H1 (cell line): ENCODE results near the gene ZNF280B. TPM values are rescaled to one million over a fixed set of nuclear protein-coding genes. Genes with fewer than 3 reads are reported as not detected.

Source experiments
- CTCF ChIA-PET: fragments of 300-600 bp; sonication (Branson Sonifier 250); formaldehyde crosslinking; loops from one replicate; lab custom pipeline; 2021; ENCODE audit not compliant: partially characterized antibody; lab: Charles Lee
- POLR2A ChIA-PET: fragments of 300-600 bp; sonication (Branson Sonifier 250); formaldehyde crosslinking; loops from one replicate; lab custom pipeline; 2021; ENCODE audit warnings: inconsistent platforms; ENCODE audit not compliant: partially characterized antibody; lab: Charles Lee
- DNase-seq, 2 experiments: peaks; one replicate each; pipeline versions ENCODE4 v3.0.0 to v3.0.0-alpha.2; 2010 to 2022; ENCODE audit warnings: low spot score in 2 of 2, low read depth in 1 of 2, mixed read lengths in 1 of 2
- FAIRE-seq: peaks from 2 replicates; lab custom pipeline; 2011; peaks lifted over from hg19 to GRCh38; lab: Jason Lieb, UNC
- H2AFZ ChIP-seq: 2 replicates; pipeline ENCODE4 v1.8.1; 2012; ENCODE audit warnings: low read length, inconsistent platforms
- H2AK5ac ChIP-seq: 2 replicates; pipeline ENCODE4 v1.6.1; 2013; ENCODE audit warnings: low read depth, low read length
- H2BK120ac ChIP-seq: replicated peaks from 2 replicates; pipeline ENCODE3; 2013; ENCODE audit warnings: low read depth, low read length, inconsistent platforms
- H2BK12ac ChIP-seq: 2 replicates; pipeline ENCODE4 v1.6.1; 2013; ENCODE audit warnings: low read depth, low read length
- H2BK15ac ChIP-seq: 2 replicates; pipeline ENCODE4 v1.6.1; 2013; ENCODE audit warnings: low read length
- H2BK20ac ChIP-seq: 2 replicates; pipeline ENCODE4 v1.6.1; 2013; ENCODE audit warnings: low read length
- H2BK5ac ChIP-seq: 2 replicates; pipeline ENCODE4 v1.6.1; 2013; ENCODE audit warnings: low read depth, low read length
- H3K14ac ChIP-seq: 2 replicates; pipeline ENCODE4 v1.6.1; 2013; ENCODE audit warnings: inconsistent platforms; ENCODE audit not compliant: insufficient read length
- H3K18ac ChIP-seq: 2 replicates; pipeline ENCODE4 v1.6.1; 2013; ENCODE audit warnings: low read length; ENCODE audit errors: extremely low read depth
- H3K23ac ChIP-seq: 2 replicates; pipeline ENCODE4 v1.6.1; 2013; ENCODE audit warnings: inconsistent platforms; ENCODE audit not compliant: insufficient read length
- H3K23me2 ChIP-seq: 2 replicates; pipeline ENCODE4 v1.6.1; 2013; ENCODE audit warnings: low read depth, low read length
- H3K27ac ChIP-seq: 2 replicates; pipeline ENCODE4 v1.6.1; 2011; ENCODE audit warnings: low read depth, low read length, inconsistent platforms
- H3K27me3 ChIP-seq, 4 experiments: replicated peaks in 1 of 4; 1 replicate in 1 of 4; 2 replicates in 3 of 4; pipeline versions ENCODE4 v1.6.1 to v1.8.1; 2011 to 2013; ENCODE audit warnings: low read length in 3 of 4, mild to moderate bottlenecking in 3 of 4, inconsistent platforms in 2 of 4, mixed read lengths in 2 of 4, moderate library complexity in 1 of 4; ENCODE audit not compliant: control insufficient read depth in 3 of 4, insufficient read depth in 3 of 4; ENCODE audit errors: extremely low read depth in 1 of 4
- H3K36me3 ChIP-seq, 4 experiments: 2 replicates each; pipeline versions ENCODE4 v1.6.1 to v1.8.1; 2011 to 2013; ENCODE audit warnings: mild to moderate bottlenecking in 4 of 4, low read length in 3 of 4, moderate library complexity in 2 of 4, control low read depth in 1 of 4, inconsistent platforms in 1 of 4; ENCODE audit not compliant: insufficient read depth in 4 of 4, control insufficient read depth in 2 of 4
- H3K4ac ChIP-seq: replicated peaks from 2 replicates; pipeline ENCODE3; 2013; ENCODE audit warnings: low read length, low read depth, mixed read lengths, inconsistent platforms; ENCODE audit not compliant: insufficient read length
- H3K4me1 ChIP-seq, 4 experiments: replicated peaks in 1 of 4; 1 replicate in 1 of 4; 2 replicates in 3 of 4; pipeline versions ENCODE4 v1.6.1 to v1.8.1; 2011 to 2013; ENCODE audit warnings: low read length in 3 of 4, inconsistent platforms in 2 of 4, mixed read lengths in 1 of 4; ENCODE audit not compliant: insufficient read depth in 4 of 4, control insufficient read depth in 3 of 4
- H3K4me2 ChIP-seq, 2 experiments: 2 replicates each; pipeline versions ENCODE4 v1.6.1 to v1.8.1; 2011 to 2013; ENCODE audit warnings: low read depth in 2 of 2, low read length in 2 of 2, control low read depth in 1 of 2, inconsistent platforms in 1 of 2, mild to moderate bottlenecking in 1 of 2; ENCODE audit not compliant: insufficient read depth in 1 of 2
- H3K4me3 ChIP-seq, 4 experiments: fragments of 200-600, 300-600 bp in 1 of 4; sonication (generic), shearing (Covaris generic), sonication (Bioruptor Twin) in 1 of 4; 2 replicates each; pipeline versions ENCODE4 v1.5.1 to v1.8.1; 2011 to 2016; ENCODE audit warnings: low read length in 4 of 4, low read depth in 3 of 4, control low read depth in 2 of 4, inconsistent platforms in 2 of 4, mild to moderate bottlenecking in 2 of 4, mixed read lengths in 1 of 4, moderate library complexity in 1 of 4; ENCODE audit not compliant: insufficient read depth in 2 of 4; ENCODE audit errors: extremely low read depth in 1 of 4
- H3K56ac ChIP-seq: replicated peaks from 2 replicates; pipeline ENCODE3; 2013; ENCODE audit warnings: low read depth, mild to moderate bottlenecking, mixed read lengths, low read length, inconsistent platforms; ENCODE audit not compliant: insufficient read length
- H3K79me1 ChIP-seq: 2 replicates; pipeline ENCODE4 v1.6.1; 2013; ENCODE audit warnings: low read depth, low read length, control low read depth
- H3K79me2 ChIP-seq, 2 experiments: 2 replicates each; pipeline versions ENCODE4 v1.6.1 to v1.8.1; 2012 to 2013; ENCODE audit warnings: low read length in 2 of 2, mild to moderate bottlenecking in 2 of 2, inconsistent platforms in 1 of 2; ENCODE audit not compliant: insufficient read depth in 2 of 2, control insufficient read depth in 1 of 2
- H3K9ac ChIP-seq, 4 experiments: replicated peaks in 1 of 4; 1 replicate in 1 of 4; 2 replicates in 3 of 4; pipeline versions ENCODE4 v1.6.1 to v1.8.1; 2011 to 2013; ENCODE audit warnings: low read depth in 3 of 4, low read length in 3 of 4, control low read depth in 2 of 4, mild to moderate bottlenecking in 2 of 4, moderate library complexity in 2 of 4, inconsistent platforms in 1 of 4; ENCODE audit errors: extremely low read depth in 1 of 4
- H3K9me3 ChIP-seq, 2 experiments: 2 replicates each; pipeline versions ENCODE4 v1.6.1 to v1.8.1; 2012 to 2013; ENCODE audit warnings: mild to moderate bottlenecking in 2 of 2, moderate library complexity in 2 of 2, control low read depth in 1 of 2, inconsistent platforms in 1 of 2, low read depth in 1 of 2, low read length in 1 of 2, mixed read lengths in 1 of 2; ENCODE audit not compliant: insufficient read depth in 2 of 2
- H4K20me1 ChIP-seq, 2 experiments: replicated peaks in 1 of 2; 2 replicates each; pipeline versions ENCODE3 to v1.8.1; 2011 to 2013; ENCODE audit warnings: inconsistent platforms in 2 of 2, low read length in 2 of 2, mild to moderate bottlenecking in 1 of 2; ENCODE audit not compliant: insufficient read depth in 2 of 2, control insufficient read depth in 1 of 2
- H4K5ac ChIP-seq: 2 replicates; pipeline ENCODE4 v1.6.1; 2013; ENCODE audit warnings: low read length, low read depth, mixed read lengths, inconsistent platforms; ENCODE audit not compliant: insufficient read length
- H4K8ac ChIP-seq: 2 replicates; pipeline ENCODE4 v1.8.0; 2013; ENCODE audit warnings: mild to moderate bottlenecking, moderate library complexity, low read length, inconsistent platforms; ENCODE audit not compliant: insufficient read depth; ENCODE audit errors: extremely low read depth
- H4K91ac ChIP-seq: replicated peaks from 2 replicates; pipeline ENCODE3; 2013; ENCODE audit warnings: low read length, mixed read lengths, inconsistent platforms; ENCODE audit not compliant: insufficient read length
- BACH1 ChIP-seq: IDR thresholded peaks from 2 replicates; pipeline ENCODE4 v1.6.1; 2012; ENCODE audit warnings: low read length, improper control_type of control experiment
- CBX8 ChIP-seq: fragments of 300-800, 300-1000 bp; sonication (generic); IDR thresholded peaks from 2 replicates; pipeline ENCODE4 v1.7.1; 2016; ENCODE audit warnings: low read depth, low read length, borderline replicate concordance
- EGR1 ChIP-seq: IDR thresholded peaks from 2 replicates; pipeline ENCODE4 v1.6.1; 2011; ENCODE audit warnings: low read depth, low read length, borderline replicate concordance
- JUND ChIP-seq: IDR thresholded peaks from 2 replicates; pipeline ENCODE4 v1.6.1; 2011; ENCODE audit warnings: mild to moderate bottlenecking, improper control_type of control experiment, low read length
- KDM4A ChIP-seq: IDR thresholded peaks from one replicate; pipeline ENCODE4 v1.7.1; 2012; ENCODE audit warnings: low read depth, mild to moderate bottlenecking, moderate library complexity, low read length, inconsistent platforms; ENCODE audit not compliant: severe bottlenecking
- MAFK ChIP-seq: IDR thresholded peaks from 2 replicates; pipeline ENCODE4 v1.6.1; 2012; ENCODE audit warnings: low read depth, mild to moderate bottlenecking, improper control_type of control experiment, low read length
- RAD21 ChIP-seq, 2 experiments: IDR thresholded peaks in 1 of 2; conservative IDR thresholded peaks in 1 of 2; 2 replicates each; pipeline ENCODE4 v1.6.1; 2011; ENCODE audit warnings: low read depth in 2 of 2, low read length in 2 of 2, improper control_type of control experiment in 1 of 2, inconsistent platforms in 1 of 2, mild to moderate bottlenecking in 1 of 2, moderate library complexity in 1 of 2
- SIRT6 ChIP-seq: IDR thresholded peaks from one replicate; pipeline ENCODE4 v1.7.1; 2012; ENCODE audit warnings: low read length, inconsistent platforms
- SIX5 ChIP-seq: IDR thresholded peaks from 2 replicates; pipeline ENCODE4 v1.6.1; 2011; ENCODE audit warnings: mild to moderate bottlenecking, low read depth, low read length
- SUZ12 ChIP-seq: fragments of 200-600 bp; sonication (generic); IDR thresholded peaks from 2 replicates; pipeline ENCODE4 v1.6.1; 2012; ENCODE audit warnings: mild to moderate bottlenecking, inconsistent platforms, low read length, moderate library complexity, mixed read lengths
- TAF7 ChIP-seq: optimal IDR thresholded peaks from 2 replicates; pipeline ENCODE3; 2011; ENCODE audit warnings: low read depth, mild to moderate bottlenecking, inconsistent platforms, low read length, moderate library complexity, borderline replicate concordance
- USF2 ChIP-seq: IDR thresholded peaks from 2 replicates; pipeline ENCODE4 v1.6.1; 2011; ENCODE audit warnings: low read length, improper control_type of control experiment
- ZNF274 ChIP-seq: IDR thresholded peaks from 2 replicates; pipeline ENCODE4 v1.7.0; 2012; ENCODE audit warnings: low read length, borderline replicate concordance; ENCODE audit errors: extremely low read depth
- WGBS, 2 experiments: shearing (Covaris generic) in 1 of 2; methylation state at CpG; one replicate each; pipeline versions ENCODE4 v1.1.6 to v1.1.7; 2013 to 2015; ENCODE audit warnings: low lambda C conversion rate in 2 of 2, mixed read lengths in 2 of 2, inconsistent platforms in 1 of 2, low coverage in 1 of 2, missing lambda C conversion rate in 1 of 2; ENCODE audit not compliant: insufficient replicate concordance in 2 of 2, insufficient coverage in 1 of 2, insufficient read length in 1 of 2; ENCODE audit errors: extremely low coverage in 1 of 2, missing lambda C conversion rate in 1 of 2; 5-methylcytosine and 5-hydroxymethylcytosine counted together
- polyA plus RNA-seq, 7 experiments: library from polyadenylated mRNA; depleted of rRNA in 3 of 7; stranded (reverse) in 5 of 7; unstranded in 2 of 7; fragments of >200 nt in 5 of 7; fragments of 200-250 nt in 2 of 7; gene quantifications; 1 replicate in 5 of 7; 2 replicates in 1 of 7; 4 replicates in 1 of 7; pipeline versions ENCODE4 v1.2.1 to v1.2.3, GENCODE V29; 2011 to 2013; ENCODE audit warnings: missing spikeins in 2 of 7, mixed read lengths in 2 of 7
- total RNA-seq: library from RNA; stranded (reverse); fragmentation: NEBNext Ultra II Directional; extraction: Animal tissue kit (Norgen Biotek cat#: 25700); gene quantifications from 2 replicates; pipeline ENCODE4 v1.2.1, GENCODE V29; 2021

ZNF280B gene
- total and polyA plus RNA-seq, 2 of the 8 experiments (the other 6 are each of a cell fraction or from before 2014, with no cell fraction given), result 4.8 to 11.7 TPM

- Histone ChIP-seq H3K36me3 (no peaks in the 10 kb centered on the region), H2AK5ac (no peak overlapping the region), H3K79me1 (no peaks in the 10 kb centered on the region), H3K4me3 (no peak overlapping the region), H2BK20ac (no peak overlapping the region), H2BK5ac (no peak overlapping the region), H3K23me2 (no peaks in the 10 kb centered on the region), H4K5ac (no peak overlapping the region), H3K9me3 (peaks cover 22 to 56% of the 10 kb centered on the region in 2 experiments; a peak in 3 of 4 replicates), H2AFZ (no peak overlapping the region), H3K18ac (no peak overlapping the region), H3K4me2 (no peak overlapping the region), H3K23ac (no peak overlapping the region), H3K79me2 (no peaks in the 10 kb centered on the region), H4K91ac (no peak overlapping the region), H2BK120ac (no peak overlapping the region), H3K27ac (no peak overlapping the region), H3K27me3 (peaks cover 23 to 61% (median 38%) of the 10 kb centered on the region in 4 experiments; a peak in 6 of 7 replicates), H3K4me1 (no peaks in the 10 kb centered on the region), H3K14ac (no peak overlapping the region), H3K9ac (no peak overlapping the region), H4K20me1 (peaks cover 0 to 1% of the 10 kb centered on the region in 2 experiments), H2BK15ac (no peak overlapping the region), H3K4ac (no peak overlapping the region), H4K8ac (no peak overlapping the region), H2BK12ac (no peak overlapping the region), H3K56ac (no peak overlapping the region)
- DNase-seq, result no peak
- 53% methylated on average over 4 of the region's 4 CpGs; no CpG with 5 or more reads in 1 of the 2 experiments for WGBS, 2 experiments
- ChIA-PET CTCF (interaction anchor here (0.8 kb wide), 1 partner anchor 88 kb away, joined by 3 read pairs; no protein-coding TSS in a partner anchor), POLR2A (no interaction called here)
- no peak for FAIRE-seq
- TF ChIP-seq SIX5, result no peak
- no peak for TF ChIP-seq KDM4A
- no peak for TF ChIP-seq USF2
- TF ChIP-seq SUZ12, result no peak
- TF ChIP-seq BACH1, result no peak
- no peak for TF ChIP-seq SIRT6
- no peak for TF ChIP-seq JUND
- TF ChIP-seq RAD21 (IDR thresholded peaks at IDR 0.05 in 1 of 2, conservative IDR thresholded peaks at IDR 0.05 in 1 of 2; ENCODE audit: low read depth in 2 of 2, low read length in 2 of 2), result peak; percentile 76 to 81
- TF ChIP-seq EGR1, result no peak
- TF ChIP-seq CBX8, result no peak
- TF ChIP-seq TAF7, result no peak
- no peak for TF ChIP-seq MAFK
- TF ChIP-seq ZNF274, result no peak
These were observed 44.1 kb upstream of the ZNF280B start for GRCh38 chr22:22552630-22553029.
